Mesenteric fat pad (tissue), 1 donor: Measurements from ENCODE around the gene ELP4. TPM values are rescaled to one million over a fixed set of nuclear protein-coding genes. Genes with fewer than 3 reads are reported as not detected.

Source experiments
- DNase-seq: peaks from one replicate; pipeline ENCODE4 v3.0.0-alpha.2; 2020; ENCODE audit warnings: low spot score
- total RNA-seq: library from RNA; stranded (reverse); fragmentation: NEBNext Ultra II Directional; extraction: Animal tissue kit (Norgen Biotek cat#: 25700); gene quantifications from one replicate; pipeline ENCODE4 v1.2.1, GENCODE V29; 2021
- donor health status: DM: yes; HTN: yes; CAD: no.

Gene ELP4
- total RNA-seq, 1 donor from 2014 or later = 16.4 TPM

- no peak for DNase-seq
Measured at GRCh38 chr11:31768749-31769640, 259.4 kb downstream of the ELP4 start.

GRCh38 chr11:31770011-31770700, 260.6 kb downstream of the ELP4 start:
- no peak for DNase-seq

GRCh38 chr11:31772412-31772811, 262.8 kb downstream of the ELP4 start:
- no peak for DNase-seq

GRCh38 chr11:31779374-31779791, 269.8 kb downstream of the ELP4 start:
- no peak for DNase-seq

GRCh38 chr11:31780078-31780477, 270.5 kb downstream of the ELP4 start:
- no peak for DNase-seq

- no peak for DNase-seq
Measured at GRCh38 chr11:31780480-31780971, 271.0 kb downstream of the ELP4 start.

GRCh38 chr11:31782257-31782656, 272.7 kb downstream of the ELP4 start:
- DNase-seq = no peak

- no peak for DNase-seq
Measured at GRCh38 chr11:31783252-31783651, 273.7 kb downstream of the ELP4 start.

GRCh38 chr11:31784611-31785010, 275.0 kb downstream of the ELP4 start:
- DNase-seq = no peak

GRCh38 chr11:31786996-31787685, 277.6 kb downstream of the ELP4 start:
- no peak for DNase-seq

- no peak for DNase-seq
Measured at GRCh38 chr11:31788085-31788484, 278.5 kb downstream of the ELP4 start.

- no peak for DNase-seq
Measured at GRCh38 chr11:31790649-31791048, 281.1 kb downstream of the ELP4 start.

- DNase-seq = no peak
Measured at GRCh38 chr11:31792036-31792435, 282.5 kb downstream of the ELP4 start.

GRCh38 chr11:31792456-31792855, 282.9 kb downstream of the ELP4 start:
- DNase-seq = no peak

GRCh38 chr11:31793264-31793663, 283.7 kb downstream of the ELP4 start:
- DNase-seq = no peak

- DNase-seq = no peak
Measured at GRCh38 chr11:31794548-31794947, 285.0 kb downstream of the ELP4 start.

- DNase-seq = no peak
Measured at GRCh38 chr11:31795706-31796498, 286.3 kb downstream of the ELP4 start.

- DNase-seq = no peak
Measured at GRCh38 chr11:31796499-31797189, 287.1 kb downstream of the ELP4 start.

- DNase-seq = no peak
Measured at GRCh38 chr11:31797190-31798056, 287.9 kb downstream of the ELP4 start.
